Measurements from ENCODE around the gene INTS14. TPM values are rescaled to one million over a fixed set of nuclear protein-coding genes. Genes with fewer than 3 reads are reported as not detected.

Gene INTS14
- total RNA-seq, 4 donors from 2014 or later = 11.9 to 20.0 (median 14.8) TPM

DNA sequence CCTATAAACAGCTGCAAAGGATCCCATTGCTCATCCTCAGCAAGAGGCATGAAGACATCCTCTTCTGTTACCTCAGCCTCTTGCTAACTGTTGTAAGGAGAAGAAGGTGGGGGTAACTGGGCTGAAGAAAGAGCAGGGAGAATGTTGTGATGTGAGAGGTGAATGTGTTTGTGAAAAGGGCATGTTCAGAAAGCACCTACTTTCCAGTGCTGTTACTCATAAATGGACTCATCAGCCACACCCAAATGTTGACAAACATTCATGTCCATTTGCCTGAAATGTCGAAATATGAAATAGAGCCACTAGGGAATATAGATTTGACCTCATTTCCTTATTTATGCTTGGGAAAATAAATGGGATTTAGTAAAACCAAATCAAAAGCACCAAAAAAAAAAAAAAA lies 23.4 kb upstream of the INTS14 start:
- Histone ChIP-seq H3K27me3 (no peaks in the 10 kb centered on the region), H3K9me3 (no peaks in the 10 kb centered on the region), H3K4me1 (no peaks in the 10 kb centered on the region), H3K27ac (no peak overlapping the region), H3K36me3 (no peaks in the 10 kb centered on the region), H3K4me3 (no peak overlapping the region)
- ATAC-seq = no peak
- in situ Hi-C loops (cut with MboI; ENCODE audit: low sequenced_read_pairs in 4 of 4) = loop anchor here (25.0 kb wide), 3 partner anchors 228 to 653 kb away; partner anchors contain the start of genes RAB11A (in 4 of the 4), DIS3L (in 3 of the 4) and MEGF11 (in 1 of the 4)
- no peak for DNase-seq
- no peak for TF ChIP-seq POLR2A (IDR thresholded peaks at IDR 0.05)
- TF ChIP-seq, protein P1, sequence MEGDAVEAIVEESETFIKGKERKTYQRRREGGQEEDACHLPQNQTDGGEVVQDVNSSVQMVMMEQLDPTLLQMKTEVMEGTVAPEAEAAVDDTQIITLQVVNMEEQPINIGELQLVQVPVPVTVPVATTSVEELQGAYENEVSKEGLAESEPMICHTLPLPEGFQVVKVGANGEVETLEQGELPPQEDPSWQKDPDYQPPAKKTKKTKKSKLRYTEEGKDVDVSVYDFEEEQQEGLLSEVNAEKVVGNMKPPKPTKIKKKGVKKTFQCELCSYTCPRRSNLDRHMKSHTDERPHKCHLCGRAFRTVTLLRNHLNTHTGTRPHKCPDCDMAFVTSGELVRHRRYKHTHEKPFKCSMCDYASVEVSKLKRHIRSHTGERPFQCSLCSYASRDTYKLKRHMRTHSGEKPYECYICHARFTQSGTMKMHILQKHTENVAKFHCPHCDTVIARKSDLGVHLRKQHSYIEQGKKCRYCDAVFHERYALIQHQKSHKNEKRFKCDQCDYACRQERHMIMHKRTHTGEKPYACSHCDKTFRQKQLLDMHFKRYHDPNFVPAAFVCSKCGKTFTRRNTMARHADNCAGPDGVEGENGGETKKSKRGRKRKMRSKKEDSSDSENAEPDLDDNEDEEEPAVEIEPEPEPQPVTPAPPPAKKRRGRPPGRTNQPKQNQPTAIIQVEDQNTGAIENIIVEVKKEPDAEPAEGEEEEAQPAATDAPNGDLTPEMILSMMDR (IDR thresholded peaks at IDR 0.05 in 4 of 5, conservative IDR thresholded peaks at IDR 0.05 in 1 of 5) = no peak
- intact Hi-C loops (cut with DNase I; ENCODE audit: low total_unique reads) = loop anchor here (10.0 kb wide), 1 partner anchor 230 kb away; the partner anchor contains the start of gene RAB11A

- DNase-seq (no peak), ATAC-seq (no peak)
- Histone ChIP-seq H3K4me3 (no peak overlapping the region), H3K27ac (no peak overlapping the region), H3K27me3 (no peaks in the 10 kb centered on the region), H3K36me3 (no peaks in the 10 kb centered on the region), H3K4me1 (no peaks in the 10 kb centered on the region), H3K9me3 (no peaks in the 10 kb centered on the region)
- in situ Hi-C loops (cut with MboI; ENCODE audit: low sequenced_read_pairs in 4 of 4) (loop anchor here (25.0 kb wide), 3 partner anchors 229 to 654 kb away; partner anchors contain the start of genes RAB11A (in 4 of the 4), DIS3L (in 3 of the 4) and MEGF11 (in 1 of the 4)), intact Hi-C loops (cut with DNase I; ENCODE audit: low total_unique reads) (loop anchor here (10.0 kb wide), 1 partner anchor 231 kb away; the partner anchor contains the start of gene RAB11A)
- TF ChIP-seq POLR2A (IDR thresholded peaks at IDR 0.05) = no peak
- TF ChIP-seq, protein P1 (IDR thresholded peaks at IDR 0.05 in 4 of 5, conservative IDR thresholded peaks at IDR 0.05 in 1 of 5) = no peak
Observed at GRCh38 chr15:65633752-65634151, 22.8 kb upstream of the INTS14 start.

DNA sequence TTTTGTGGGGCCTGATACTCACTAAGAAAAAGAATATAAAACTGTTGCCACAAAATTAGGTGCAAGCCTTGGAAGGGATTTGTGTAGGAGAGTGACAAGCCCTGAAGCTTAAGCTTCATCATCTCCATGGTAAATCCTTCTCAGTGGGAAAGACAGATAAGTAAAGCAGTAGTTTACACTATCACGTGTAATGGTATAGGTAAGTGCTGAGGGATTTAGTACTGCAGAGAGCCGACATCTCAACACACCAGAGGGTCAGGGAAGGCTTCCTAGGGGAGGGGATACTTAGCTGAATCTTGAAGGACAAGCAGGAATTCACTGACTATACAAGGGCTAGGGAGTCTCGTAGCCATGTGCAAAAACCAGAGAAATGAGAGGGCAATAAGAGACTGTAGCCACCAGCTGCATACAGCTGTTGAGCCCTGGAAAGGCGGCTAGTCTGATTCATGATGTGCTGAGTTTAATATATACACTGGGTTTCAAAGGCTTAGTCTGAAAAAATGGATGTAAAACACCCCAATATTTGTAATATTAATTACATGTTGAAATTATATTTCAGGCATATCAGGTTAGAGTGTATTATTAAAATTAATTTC lies 21.9 kb upstream of the INTS14 start:
- Histone ChIP-seq H3K36me3 (no peaks in the 10 kb centered on the region), H3K27me3 (no peaks in the 10 kb centered on the region), H3K4me1 (no peaks in the 10 kb centered on the region), H3K9me3 (no peaks in the 10 kb centered on the region), H3K27ac (no peak overlapping the region), H3K4me3 (no peak overlapping the region)
- TF ChIP-seq, protein P1 (IDR thresholded peaks at IDR 0.05 in 4 of 5, conservative IDR thresholded peaks at IDR 0.05 in 1 of 5) = no peak
- TF ChIP-seq POLR2A (IDR thresholded peaks at IDR 0.05) = no peak
- in situ Hi-C loops (cut with MboI; ENCODE audit: low sequenced_read_pairs in 4 of 4) (loop anchor here (25.0 kb wide), 3 partner anchors 229 to 654 kb away; partner anchors contain the start of genes RAB11A (in 4 of the 4), DIS3L (in 3 of the 4) and MEGF11 (in 1 of the 4)), intact Hi-C loops (cut with DNase I; ENCODE audit: low total_unique reads) (loop anchor here (10.0 kb wide), 1 partner anchor 232 kb away; the partner anchor contains the start of gene RAB11A)
- no peak for ATAC-seq
- no peak for DNase-seq

DNA sequence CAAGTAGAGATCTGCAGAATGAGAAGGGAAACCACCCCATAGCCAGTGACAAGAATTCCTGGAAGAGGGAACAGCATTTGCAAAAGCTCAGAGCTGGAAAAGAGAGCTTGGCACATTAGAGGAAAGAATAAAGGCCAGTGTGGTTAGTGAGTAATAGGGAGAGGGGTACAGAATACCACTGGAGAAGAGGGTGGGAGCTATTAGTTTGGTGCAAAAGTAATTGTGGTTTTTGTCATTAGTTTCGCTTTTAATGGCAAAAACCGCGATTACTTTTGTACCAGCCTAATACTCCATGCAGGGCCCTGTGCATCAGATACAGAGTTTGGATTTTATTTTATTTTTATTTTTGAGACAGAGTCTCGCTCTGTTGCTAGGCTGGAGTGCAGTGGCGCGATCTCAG lies 20.6 kb upstream of the INTS14 start:
- no peaks in the 10 kb centered on the region for H3K9me3 ChIP-seq
- H3K4me1 ChIP-seq = no peaks in the 10 kb centered on the region
- H3K27ac ChIP-seq = no peak overlapping the region
- in situ Hi-C loops (cut with MboI; ENCODE audit: low sequenced_read_pairs in 4 of 4) (loop anchor here (25.0 kb wide), 3 partner anchors 231 to 656 kb away; partner anchors contain the start of genes RAB11A (in 4 of the 4), DIS3L (in 3 of the 4) and MEGF11 (in 1 of the 4)), intact Hi-C loops (cut with DNase I; ENCODE audit: low total_unique reads) (loop anchor here (10.0 kb wide), 1 partner anchor 233 kb away; the partner anchor contains the start of gene RAB11A)
- H3K27me3 ChIP-seq = no peaks in the 10 kb centered on the region
- H3K36me3 ChIP-seq = no peaks in the 10 kb centered on the region
- H3K4me3 ChIP-seq = no peak overlapping the region
- DNase-seq (no peak), ATAC-seq (no peak)
- no peak for TF ChIP-seq POLR2A (IDR thresholded peaks at IDR 0.05)
- TF ChIP-seq, protein P1 (IDR thresholded peaks at IDR 0.05 in 4 of 5, conservative IDR thresholded peaks at IDR 0.05 in 1 of 5) = no peak

All from gastrocnemius medialis (tissue), 4 donors.